GM21737 (cell line): ENCODE data around the gene SORCS2.

Experiments used
- ATAC-seq: cut with Tn5 transposase; IDR thresholded peaks from one replicate; pipeline ENCODE4 v1.9.1; 2021; ENCODE audit warnings: mild to moderate bottlenecking, moderate library complexity; ENCODE audit not compliant: unreplicated experiment

The SORCS2 gene

GRCh38 chr4:7620814-7621176 lies 428.5 kb downstream of the SORCS2 start:
- no peak for ATAC-seq

GRCh38 chr4:7621252-7622035 lies 429.1 kb downstream of the SORCS2 start:
- ATAC-seq = no peak

GRCh38 chr4:7622371-7622770 lies 430.0 kb downstream of the SORCS2 start:
- ATAC-seq = no peak

GRCh38 chr4:7623468-7623867 lies 431.1 kb downstream of the SORCS2 start:
- no peak for ATAC-seq

DNA sequence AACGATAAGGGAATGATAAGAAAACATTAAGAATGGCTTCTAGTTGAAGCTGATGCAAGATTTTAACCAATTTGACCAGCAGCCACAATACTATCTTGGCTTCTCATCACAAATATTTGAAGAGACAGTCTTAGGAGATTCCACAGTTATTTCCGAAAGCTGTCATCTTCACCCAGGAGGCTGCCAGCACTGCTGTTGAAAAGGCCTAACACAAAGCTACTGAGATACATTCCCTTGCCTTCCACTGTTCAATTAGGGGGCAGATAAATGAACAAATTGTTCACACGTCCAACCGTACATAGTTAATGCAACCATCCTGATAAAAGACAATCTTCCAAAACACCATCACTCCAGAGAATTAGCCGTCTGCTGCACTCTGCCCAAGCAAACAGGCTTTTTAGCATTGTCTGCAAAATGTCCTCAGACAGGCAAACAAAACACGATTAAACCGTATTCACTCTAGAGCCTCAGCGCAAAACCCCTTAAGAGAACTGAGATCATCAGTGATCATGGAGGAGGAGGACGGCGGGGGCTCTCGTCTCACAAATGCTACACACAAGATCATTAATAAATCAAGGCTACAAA lies 432.1 kb downstream of the SORCS2 start:
- no peak for ATAC-seq

- ATAC-seq = no peak
These were observed 432.7 kb downstream of the SORCS2 start for GRCh38 chr4:7625071-7625470.

DNA sequence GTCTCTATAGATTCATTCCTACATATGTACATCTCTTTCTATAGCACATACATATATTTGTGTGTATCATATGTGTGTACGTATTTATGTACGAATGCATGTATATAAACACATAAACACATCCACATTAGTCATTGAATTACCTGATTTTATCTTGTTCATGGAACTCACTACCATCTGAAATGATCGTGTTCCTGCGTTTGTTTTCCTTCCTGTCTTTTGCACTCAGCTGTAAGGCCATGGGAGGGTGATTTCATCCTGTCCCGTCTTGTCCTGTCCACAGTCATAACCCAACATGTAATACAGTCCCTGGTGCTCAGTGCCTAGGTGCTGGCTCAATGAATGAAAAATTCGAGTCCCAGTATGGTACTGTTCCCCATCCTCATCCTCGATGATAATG lies 434.2 kb downstream of the SORCS2 start:
- ATAC-seq = no peak

GRCh38 chr4:7627251-7628250 lies 435.2 kb downstream of the SORCS2 start:
- no peak for ATAC-seq

- no peak for ATAC-seq
These were observed 436.1 kb downstream of the SORCS2 start for GRCh38 chr4:7628432-7628831.

DNA sequence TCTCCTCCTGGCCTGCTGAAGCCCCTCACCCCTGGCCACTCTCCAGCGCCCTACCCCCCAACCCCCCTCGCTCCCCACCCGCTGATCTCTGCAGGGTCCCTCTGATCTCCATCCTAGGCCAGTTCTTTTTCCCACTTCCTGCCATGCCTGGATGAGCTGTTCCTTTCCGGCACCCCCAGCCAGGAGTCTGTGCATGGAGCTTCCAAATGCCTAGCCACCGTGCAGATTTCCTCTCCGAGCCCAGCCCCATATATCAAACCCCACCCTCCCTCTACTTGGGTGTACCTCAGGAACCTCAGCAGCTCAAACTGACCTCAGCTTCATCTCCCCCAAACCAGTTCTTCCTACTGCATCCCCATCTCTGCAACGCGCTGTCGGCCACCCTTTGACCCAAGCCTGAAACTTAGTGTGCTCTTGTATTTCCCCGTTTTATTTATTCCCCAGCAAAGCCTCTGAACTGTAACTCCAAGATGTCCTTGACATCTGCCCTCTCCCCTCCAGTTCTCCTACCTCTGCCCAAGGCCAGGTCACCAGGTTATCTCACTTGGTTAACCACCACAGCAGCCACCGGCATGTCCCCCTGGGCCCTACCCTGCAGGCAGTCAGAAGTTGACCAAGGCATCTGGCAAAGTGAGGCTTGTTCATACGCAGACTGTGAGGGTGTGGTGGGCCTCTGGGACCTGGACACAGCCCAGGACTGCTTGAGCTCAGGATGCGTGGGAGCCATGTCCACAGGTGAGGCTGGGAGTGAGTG lies 437.3 kb downstream of the SORCS2 start:
- no peak for ATAC-seq

GRCh38 chr4:7630568-7631287 lies 438.4 kb downstream of the SORCS2 start:
- no peak for ATAC-seq

DNA sequence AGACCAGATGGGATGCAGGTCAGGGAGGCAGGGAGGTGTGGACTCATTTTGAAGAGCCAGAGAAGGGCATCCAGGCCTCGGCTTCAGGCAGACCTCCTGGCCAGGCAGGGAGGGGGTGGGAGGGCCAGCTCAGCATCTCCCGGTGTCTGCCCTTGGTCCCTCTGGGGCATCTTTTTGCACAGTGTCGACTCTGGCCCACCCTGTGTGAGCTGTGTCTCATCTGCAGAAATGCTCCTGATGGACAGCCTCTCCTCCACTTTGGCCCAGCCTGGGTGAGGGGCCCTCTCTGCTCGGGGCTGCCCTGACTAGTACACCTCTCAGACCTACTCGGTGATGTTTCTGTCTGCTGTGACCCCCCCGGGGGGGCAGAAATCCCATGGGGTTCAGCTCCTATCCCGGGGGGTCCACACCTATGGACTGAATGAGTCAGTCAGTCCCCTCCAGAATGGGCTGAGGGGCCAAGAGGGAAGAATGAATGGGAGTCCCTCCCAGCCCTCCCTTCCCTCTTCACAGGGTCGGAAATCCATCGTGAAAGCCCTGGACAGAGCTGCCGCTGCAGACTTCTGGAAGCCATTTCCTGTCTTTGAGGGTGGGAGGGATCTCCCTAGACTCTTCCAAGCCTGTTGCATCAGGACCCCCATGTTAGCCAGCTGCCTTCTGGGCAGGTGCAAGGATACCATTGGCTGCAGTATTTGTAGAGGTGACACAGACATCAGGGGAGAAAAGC lies 439.1 kb downstream of the SORCS2 start:
- no peak for ATAC-seq

DNA sequence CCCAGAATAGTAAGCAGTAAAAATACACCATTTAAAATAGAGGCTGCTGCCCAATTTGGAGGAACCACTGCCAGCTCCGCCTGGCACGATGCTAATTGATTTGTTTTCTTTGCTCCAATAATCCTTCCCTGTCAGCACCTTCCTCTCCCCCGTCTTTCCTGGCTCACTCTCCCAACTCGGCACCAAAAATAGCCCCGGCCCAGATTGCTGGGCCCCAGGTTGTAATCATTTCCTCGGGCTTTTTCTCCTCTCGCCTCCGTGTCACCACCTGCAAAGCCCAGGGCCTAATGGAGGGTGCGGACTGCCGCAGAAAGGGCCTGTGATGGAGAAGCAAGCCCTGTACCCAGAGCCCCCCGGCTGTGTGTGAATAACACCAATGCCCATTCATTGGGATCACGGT lies 440.0 kb downstream of the SORCS2 start:
- ATAC-seq = no peak

DNA sequence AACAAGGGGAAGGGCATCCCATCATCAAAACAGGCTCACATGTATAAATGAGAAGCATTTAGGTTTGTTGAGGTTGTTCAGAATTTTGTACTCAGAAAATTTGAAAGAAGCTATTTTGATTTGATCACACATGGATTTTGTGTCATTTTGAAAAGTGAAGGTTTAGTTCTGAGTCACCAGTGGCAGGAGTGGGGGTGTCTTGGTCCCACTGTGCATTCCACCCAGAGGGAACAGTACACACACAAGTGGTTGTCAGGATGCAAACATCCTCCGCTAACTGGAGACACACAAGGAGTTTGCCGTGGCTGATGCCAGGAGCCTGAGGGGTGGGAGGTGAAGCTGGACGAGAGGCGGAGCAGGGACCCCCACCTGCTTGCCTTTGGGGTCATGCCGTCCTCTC lies 440.6 kb downstream of the SORCS2 start:
- no peak for ATAC-seq

DNA sequence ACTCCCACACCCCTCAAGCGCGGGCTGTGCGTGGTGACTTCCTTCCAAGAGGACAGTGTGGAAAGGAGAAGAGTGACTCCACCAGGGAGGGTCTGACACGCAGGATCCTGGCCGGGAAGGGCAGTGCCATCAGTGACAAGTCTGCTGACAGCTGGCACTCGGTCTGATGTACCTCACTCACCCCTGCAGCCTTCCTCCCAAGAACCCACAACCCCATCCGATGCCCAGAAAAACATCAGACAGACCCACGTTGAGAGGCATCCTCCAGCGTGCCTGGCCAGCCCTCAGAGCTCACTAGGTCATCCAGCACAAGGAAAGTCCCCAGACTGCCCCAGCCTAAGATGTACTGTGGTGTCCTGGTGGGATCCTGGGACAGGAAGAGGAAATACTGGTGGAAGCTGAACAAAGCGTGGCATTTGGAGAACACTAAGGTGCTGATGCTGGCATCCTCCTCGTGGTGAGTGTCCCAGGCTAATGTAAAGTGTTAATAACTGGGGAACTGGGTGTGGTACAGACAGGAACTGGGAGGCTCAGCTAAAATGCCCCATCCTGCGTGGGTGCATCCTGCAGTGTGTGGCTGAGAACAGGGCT lies 442.4 kb downstream of the SORCS2 start:
- no peak for ATAC-seq

- no peak for ATAC-seq
These were observed 443.3 kb downstream of the SORCS2 start for GRCh38 chr4:7635445-7636239.

GRCh38 chr4:7636240-7636508 lies 443.8 kb downstream of the SORCS2 start:
- no peak for ATAC-seq

- ATAC-seq = no peak
These were observed 444.8 kb downstream of the SORCS2 start for GRCh38 chr4:7637139-7637538.

- ATAC-seq = no peak
These were observed 445.6 kb downstream of the SORCS2 start for GRCh38 chr4:7637971-7638370.
